Dermis microvascular lymphatic vessel endothelial cell (primary cell): ENCODE data around the gene SPRY1. TPM values are rescaled to one million over a fixed set of nuclear protein-coding genes. Genes with fewer than 3 reads are reported as not detected.
A peak's percentile ranks its signal among the peaks of the same experiment; 100 is the strongest.

ENCODE experiments used
- DNase-seq, 2 donors: peaks; one replicate each; pipeline versions ENCODE4 v3.0.0 to v3.0.0-alpha.2; 2010; ENCODE audit warnings: low read depth in 2 of 2
- total RNA-seq: library from RNA; depleted of rRNA; stranded (reverse); fragments of >200 nt; gene quantifications from 2 replicates; pipeline ENCODE4 v1.2.1, GENCODE V29; 2014

The SPRY1 gene
- total RNA-seq, 1 donor from 2014 or later, result 20.4 TPM

DNA sequence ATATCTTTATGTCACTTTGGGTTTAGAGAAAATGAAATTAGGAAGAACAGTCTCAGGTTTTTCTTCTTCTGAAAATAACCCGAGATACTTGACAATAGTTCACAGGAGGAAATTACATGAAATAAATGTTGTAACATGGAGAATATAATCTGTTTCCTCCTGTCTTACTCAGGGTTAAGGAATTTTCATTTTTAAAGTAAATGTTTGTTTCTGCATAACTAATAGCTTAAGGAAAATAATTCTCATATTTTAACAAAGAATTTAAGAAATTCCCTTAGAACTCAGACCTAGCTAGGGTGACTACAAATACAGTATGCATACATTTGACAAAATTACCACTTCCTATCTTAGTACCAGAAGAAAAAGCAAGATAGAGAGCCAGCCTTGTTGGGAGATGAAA is 17.2 kb upstream of the SPRY1 start:
- DNase-seq, result no peak

DNA sequence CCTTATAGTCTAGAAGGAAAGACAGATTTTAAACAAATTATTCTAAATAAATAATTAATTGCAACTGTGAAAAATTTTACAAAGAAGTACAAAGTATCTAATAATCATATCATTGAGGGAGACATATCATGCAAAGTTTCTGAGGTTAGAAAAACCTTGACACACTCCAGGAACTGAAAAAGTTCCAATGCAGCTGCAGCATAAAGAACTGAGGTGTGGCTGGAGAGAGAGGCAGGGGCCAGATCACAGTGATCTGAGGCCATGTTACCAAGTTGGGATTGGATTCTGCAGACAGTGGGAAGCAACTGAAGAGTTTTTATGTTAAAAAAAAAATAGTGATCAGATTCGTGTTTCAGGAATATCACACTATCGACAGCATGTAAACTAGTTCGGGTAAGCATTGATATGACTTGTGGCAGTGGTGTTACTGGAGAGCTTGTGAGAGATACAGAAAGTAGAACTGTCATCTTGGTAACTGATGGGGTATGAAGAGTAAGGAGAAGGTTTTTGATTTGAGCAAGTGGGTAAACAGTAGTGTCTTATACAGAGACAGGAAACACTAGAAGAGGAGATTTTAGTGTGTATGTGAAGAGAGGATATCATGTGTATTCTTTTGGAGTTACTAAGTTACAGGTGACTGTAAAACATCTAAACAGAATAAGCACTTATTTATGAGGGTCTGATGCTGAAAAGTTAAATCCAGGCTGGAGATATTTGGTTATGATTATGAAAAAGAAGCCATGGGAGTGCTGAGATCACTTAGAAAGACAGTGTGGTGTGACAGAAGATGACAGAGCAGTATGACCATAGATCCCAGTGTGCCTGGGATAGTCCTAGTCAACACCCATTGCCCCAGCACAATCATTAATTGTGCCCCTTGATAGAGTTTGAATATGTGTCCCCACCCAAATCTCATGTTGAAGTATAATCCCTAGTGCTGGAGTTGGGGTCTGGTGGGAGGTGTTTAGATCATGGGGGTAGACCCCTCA is 15.6 kb upstream of the SPRY1 start:
- no peak for DNase-seq

DNA sequence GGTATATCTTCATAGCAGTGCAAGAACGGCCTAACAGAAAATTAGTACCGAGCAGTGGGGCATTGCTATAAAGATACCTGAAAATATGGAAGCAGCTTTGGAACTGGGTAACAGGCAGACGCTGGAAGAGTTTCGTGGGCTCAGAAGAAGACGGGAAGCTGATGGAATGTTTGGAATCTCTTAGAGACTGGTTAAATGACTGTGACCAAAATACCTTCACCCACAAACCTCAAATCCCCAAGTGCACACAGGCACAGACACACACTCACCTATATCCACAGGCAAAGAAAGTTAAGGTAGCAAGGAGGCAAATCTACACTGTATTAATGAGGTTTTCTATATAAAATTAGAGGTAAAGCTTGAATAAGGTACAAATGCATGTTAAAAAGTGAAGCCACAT is 14.6 kb upstream of the SPRY1 start:
- DNase-seq, result no peak

DNA sequence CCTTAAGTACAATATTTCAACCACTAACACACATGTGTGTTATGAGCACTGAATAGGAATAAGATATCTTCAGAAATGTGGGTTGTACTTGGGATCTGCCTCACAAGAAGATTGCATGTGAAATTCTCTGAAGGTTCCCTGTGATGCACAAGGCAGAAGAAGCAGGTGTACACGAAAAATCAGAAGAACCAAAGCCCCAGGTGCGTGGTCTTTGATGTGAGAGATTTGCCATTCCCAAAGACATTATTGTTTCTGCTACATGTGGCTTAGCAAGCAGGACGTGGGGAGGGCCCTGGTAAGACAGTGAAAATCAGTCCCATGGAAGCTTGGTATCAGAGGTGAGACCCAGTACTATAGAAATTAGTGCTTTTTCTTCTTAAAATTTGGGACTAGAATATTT is 13.0 kb upstream of the SPRY1 start:
- DNase-seq, result no peak

DNA sequence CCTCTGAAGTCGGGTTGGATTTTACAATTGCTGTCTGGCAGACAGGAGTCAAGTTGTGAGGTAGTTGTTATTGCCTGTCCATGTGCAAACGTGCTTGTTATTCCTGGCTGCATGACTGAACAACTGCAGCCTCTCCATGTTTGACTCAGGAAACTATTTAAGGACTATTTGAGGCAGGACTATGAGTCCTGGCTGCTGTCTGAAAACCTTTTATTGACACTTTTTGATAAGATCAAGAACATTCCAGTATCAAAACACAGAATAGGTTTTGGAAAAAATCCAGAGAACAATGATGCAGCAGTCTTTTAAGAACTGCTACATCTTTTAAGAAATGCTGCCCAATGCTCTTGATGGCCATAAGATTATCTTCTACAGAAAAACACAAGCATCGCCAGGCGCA is 10.0 kb upstream of the SPRY1 start:
- DNase-seq, result peak; percentile 56 to 97

DNA sequence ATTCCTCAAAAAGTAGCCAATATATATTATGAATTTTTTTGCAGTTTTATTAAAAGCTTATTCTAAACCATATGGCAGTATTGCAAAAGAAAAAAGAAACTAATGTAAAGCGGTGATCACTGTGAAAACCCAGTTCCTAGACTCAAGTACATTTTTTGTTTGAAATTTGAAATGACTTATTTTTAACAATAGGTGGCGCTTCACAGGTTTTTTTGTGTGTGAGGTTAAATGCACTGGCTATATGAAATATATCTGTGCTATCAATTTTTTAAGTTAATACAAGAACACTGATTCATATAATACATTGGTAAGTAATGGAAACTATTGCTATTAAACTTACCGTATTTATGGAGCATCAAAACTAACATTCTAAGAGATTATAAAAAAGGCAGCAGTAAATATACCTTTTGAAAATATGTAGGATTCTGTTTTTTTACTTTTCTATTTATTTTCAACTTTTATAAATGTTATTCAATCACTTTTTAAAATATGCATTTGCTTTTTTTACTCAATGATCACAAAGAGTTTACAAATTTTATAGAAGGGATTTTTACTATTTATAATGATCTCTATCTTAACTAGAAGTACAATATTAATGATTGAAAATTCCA is 5.6 kb upstream of the SPRY1 start:
- DNase-seq, result peak in 1 of 2 donors; percentile 35

DNA sequence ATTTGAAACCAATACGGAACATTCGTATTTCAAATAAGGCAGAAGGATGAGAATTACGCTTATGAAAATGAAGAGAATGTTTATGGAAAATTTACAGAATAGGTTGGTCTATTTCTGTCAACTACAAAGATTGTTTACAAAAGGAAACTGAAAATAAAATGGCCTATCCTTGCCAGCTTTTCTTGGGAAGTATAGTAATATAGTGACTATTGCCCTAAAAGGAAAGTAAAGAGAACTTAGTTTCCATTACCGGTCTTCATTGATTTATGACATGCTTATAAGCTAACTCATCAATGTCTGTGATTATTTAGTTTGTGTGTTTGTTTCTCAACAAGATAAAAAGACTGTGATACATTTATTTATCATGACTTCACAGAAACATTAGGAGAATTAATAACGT is 2.9 kb upstream of the SPRY1 start:
- peak; percentile 56 to 70 for DNase-seq

DNA sequence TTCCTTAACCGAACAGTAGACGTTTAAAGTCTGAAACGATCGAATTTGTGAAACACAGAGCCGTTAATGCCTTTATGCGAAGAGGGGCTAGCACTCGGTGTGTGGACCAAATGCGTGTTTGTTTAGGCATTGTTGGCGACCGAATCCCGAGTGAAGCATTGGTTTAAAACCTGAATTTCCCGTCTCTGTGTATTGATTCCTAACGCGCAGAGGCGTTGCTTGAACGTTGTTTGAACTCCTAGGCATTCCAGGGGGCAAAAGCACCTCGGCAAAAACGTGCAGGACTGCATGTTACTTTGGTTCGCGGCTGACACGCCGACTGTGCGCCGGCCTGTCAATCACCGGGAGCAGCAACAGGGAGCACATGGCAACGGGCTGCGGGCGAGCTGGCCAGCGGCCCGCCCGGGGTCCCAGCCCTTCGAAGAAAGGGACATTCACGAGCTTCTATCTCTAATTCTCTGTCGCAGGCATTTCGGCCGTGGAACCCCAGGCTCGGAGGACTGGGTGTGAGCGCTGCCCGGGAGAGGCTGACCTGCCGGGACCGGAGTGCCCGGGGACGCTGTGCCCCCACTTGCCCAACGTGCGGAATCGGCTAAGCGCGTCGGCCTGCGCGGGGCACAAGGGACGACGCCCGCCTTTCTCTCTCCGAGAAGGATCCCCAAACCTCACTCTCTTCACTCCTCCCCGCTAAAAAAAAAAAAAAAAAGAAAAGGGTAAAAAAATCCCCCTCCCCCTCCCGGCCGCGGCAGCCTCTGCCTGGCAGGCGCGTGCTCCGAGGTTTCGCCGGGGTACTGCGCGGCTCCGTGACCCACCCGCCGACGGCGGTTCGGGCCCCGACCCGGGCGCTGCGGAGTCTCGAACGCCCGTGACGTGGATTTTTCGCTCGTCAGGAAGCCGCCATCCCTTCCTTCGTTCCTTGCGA is 810 bp downstream of the SPRY1 start:
- DNase-seq, result peak in 1 of 2 donors; percentile 72

DNA sequence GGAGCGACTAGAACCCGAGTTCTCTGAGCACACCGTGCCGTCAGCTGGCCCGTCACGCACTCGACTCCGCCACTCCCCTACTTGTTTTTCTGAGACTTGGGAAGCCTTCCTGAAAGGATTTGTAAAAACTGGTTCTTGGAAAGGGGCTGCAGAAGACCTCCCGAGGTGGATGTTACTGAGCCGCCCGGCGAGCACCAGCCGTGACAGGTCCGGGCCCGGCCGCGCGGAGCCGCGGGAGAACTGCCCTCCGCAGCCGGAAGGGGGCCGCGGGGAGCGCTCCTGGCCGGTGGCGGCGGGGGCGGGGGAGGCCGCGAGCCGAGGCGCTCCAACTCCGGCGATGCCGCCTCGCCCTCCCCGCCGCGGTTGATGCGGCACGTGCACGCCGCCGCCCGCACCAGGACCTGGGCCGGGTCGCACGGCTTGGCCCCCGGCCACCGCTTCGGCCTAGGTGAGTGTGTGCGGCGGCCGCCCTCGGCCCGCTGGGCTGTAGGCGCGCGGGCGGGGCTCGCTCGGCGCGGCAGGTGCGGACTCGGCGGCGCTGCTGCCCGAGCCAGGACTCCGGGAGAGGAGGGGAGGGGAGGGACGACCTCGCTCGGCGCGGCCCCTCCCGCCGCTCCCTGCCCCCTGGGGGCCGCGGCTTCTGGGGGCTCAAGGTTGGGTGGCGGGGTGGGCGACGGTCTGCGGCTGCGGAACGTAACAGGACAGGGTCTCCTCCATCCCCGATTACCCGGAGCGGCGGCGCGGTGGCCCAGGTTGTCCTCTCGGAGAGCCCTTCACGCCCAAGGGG is 1.7 kb downstream of the SPRY1 start:
- DNase-seq, result peak in 1 of 2 donors; percentile 64

DNA sequence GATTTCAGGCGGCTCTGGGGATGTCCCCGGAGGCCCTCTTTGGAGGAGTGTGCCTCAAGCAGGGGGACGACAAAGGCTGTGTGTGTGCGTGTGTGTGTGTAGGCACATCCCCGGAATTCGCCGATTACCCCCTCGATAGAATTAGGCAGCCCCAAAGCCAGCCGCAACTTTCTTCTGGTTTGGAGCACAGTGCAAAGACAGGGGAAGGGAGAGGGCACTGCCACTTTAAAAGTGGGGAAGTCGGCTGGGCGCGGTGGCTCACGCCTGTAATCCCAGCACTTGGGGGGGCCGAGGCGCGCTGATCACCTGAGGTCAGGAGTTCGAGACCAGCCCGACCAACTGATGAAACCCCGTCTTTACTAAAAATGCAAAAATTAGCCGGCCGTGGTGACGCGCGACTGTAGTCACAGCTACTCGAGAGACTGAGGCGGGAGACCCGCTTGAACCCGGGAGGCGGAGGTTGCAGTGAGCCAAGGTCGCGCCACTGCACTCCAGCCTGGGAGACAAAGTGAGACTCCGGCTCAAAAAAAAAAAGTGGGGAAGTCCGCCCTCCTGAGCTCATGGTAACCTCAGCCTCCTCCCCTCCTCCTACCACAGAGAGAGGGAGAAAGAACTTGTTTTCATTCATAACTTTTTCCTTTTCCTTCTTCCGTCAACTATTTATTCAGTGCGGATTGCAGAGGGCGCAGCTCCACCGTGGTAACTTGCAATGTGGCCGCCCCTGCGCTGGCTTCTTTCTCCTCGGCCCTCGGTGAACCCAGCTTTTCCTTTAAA is 2.4 kb downstream of the SPRY1 start:
- DNase-seq, result peak; percentile 80 to 84

DNA sequence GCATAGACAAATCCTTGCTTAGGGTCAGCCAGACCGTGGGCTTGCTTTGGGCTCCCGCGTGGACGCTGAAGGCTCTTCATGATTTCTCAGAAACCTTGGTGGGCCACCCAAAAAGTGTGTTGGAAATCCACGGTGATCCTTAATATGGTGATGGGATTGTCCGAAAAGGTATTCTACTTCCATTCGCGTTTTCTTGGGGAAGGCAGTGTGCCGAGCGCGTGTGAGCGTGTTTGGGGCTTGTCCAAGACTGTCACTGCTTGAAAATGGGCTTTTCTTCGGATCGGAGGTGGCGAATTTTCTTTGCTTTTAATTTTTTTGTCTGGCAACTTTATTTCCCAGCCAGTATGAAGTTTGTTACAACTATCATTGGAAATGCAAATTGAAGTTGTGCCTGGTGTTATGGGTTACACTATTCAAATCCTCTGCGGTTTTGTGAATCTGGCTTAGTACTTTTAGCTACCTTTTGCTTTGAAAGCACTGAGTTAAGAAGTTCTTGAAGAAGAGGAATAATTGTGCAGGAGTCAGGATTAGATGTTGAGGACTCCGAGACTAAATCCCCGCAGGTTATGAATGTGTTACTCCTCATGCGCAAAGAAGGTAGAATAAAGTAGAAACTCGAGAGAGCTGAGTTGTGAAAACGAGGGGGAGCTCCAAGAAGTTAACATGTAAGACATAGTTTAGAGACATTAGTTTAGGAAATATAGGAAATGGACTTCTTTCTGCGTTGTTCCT is 3.2 kb downstream of the SPRY1 start:
- DNase-seq, result no peak

DNA sequence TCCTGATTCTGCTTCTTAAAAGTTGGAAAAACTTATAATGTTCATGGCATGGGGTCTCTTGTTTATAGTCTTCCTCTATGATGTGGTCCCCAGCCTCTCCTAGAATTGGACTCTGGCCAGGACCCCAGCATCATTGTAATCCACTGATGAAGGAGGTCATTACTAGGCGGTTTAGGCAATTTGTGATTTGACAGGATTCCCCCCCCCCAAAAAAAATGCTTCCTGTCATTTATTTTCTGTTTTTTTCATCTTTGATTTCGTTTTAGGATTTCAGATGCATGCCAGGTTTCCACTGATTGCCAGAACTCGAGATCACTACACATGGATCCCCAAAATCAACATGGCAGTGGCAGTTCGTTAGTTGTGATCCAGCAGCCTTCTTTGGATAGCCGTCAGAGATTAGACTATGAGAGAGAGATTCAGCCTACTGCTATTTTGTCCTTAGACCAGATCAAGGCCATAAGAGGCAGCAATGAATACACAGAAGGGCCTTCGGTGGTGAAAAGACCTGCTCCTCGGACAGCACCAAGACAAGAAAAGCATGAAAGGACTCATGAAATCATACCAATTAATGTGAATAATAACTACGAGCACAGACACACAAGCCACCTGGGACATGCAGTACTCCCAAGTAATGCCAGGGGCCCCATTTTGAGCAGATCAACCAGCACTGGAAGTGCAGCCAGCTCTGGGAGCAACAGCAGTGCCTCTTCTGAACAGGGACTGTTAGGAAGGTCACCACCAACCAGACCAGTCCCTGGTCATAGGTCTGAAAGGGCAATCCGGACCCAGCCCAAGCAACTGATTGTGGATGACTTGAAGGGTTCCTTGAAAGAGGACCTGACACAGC is 4.9 kb downstream of the SPRY1 start:
- no peak for DNase-seq

DNA sequence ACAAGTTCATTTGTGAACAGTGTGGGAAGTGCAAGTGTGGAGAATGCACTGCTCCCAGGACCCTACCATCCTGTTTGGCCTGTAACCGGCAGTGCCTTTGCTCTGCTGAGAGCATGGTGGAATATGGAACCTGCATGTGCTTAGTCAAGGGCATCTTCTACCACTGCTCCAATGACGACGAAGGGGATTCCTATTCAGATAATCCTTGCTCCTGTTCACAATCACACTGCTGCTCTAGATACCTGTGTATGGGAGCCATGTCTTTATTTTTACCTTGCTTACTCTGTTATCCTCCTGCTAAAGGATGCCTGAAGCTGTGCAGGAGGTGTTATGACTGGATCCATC is 5.5 kb downstream of the SPRY1 start:
- DNase-seq, result no peak

DNA sequence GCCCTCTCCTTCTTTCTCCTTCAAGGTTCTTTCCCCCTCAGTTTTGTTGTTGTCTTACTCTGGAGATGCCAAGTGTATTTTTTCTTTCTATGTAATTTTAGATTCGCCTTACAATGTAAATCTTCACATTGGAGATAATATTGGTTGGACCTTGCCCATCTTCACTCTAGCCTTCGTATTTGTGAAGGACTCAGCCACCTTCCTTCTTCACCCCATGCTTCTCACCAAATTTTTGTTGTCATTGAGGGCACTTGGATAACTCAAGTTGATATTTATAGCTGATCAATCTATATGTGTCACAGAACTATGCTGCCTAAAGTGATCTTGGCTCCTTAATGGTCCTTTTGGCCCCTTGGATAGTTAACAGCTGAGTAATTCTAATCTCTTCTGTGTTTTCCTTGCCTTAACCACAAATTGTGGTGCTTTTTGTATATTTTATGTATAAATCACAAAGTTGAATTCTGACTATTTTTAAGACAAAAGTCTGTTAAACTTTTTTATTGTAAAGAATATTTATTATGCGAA is 6.5 kb downstream of the SPRY1 start:
- no peak for DNase-seq

DNA sequence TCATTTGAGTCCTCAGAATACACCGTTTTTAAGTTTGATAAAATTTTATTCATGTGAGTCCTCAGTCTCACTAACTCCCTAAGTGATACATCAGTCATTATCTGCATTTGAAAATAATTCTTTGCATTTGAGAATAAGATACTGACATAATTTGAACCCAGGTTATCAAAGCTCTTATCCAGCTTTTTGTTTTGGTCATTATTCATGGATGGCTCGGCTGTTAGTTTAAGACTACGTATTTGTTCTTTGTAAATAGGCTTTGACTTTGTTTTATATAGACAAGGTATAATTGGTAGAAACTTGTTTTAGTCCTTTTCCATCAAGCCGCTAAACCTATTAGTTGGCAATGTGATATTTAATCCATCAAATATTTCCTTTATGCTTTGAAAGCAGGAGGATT is 7.9 kb downstream of the SPRY1 start:
- no peak for DNase-seq

DNA sequence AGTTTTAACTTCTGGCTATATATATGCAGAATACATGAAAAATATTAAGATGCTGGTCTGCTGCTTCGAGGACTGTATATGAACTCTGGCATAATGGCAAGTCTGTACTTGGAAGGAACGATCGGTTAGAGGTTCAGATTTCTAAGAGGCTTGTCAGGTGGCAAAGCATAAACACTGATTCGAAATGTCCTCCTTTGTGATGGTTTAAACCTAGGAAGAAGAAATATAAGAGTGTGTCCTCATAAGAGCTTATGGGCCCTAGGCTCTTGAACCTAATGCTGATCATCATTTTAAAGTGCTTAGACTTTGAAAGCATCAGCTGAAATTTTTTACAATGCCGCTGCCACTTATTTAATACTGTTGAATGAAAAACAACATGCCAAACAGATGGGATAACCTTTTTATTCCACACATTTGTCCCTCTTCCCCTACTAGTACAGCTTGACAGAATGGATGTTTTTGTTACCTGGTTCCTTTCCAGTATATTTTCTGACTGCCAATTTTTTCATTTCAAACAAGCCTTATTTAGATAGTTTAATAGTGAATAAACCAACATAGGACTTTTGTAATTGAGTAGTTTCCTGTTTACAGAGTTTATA is 8.8 kb downstream of the SPRY1 start:
- no peak for DNase-seq

DNA sequence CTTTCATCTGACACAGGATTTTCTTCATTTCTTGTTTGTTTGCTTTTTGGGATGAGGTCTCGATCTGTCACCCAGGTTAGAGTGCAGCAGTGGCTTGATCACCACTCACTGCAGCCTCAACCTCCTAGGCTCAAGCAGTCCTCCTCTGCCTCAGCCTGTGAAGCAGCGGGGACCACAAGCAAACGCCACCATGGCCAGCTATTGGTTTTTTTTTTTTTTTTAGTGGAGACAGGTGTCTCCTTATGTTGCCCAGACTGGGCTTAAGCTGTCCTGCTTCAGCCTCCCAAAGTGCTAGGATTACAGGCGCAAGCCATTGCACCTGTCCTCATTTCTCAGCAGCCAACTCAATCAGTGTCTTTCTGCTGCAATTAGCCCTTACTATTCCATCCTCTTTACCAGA is 10.3 kb downstream of the SPRY1 start:
- no peak for DNase-seq

DNA sequence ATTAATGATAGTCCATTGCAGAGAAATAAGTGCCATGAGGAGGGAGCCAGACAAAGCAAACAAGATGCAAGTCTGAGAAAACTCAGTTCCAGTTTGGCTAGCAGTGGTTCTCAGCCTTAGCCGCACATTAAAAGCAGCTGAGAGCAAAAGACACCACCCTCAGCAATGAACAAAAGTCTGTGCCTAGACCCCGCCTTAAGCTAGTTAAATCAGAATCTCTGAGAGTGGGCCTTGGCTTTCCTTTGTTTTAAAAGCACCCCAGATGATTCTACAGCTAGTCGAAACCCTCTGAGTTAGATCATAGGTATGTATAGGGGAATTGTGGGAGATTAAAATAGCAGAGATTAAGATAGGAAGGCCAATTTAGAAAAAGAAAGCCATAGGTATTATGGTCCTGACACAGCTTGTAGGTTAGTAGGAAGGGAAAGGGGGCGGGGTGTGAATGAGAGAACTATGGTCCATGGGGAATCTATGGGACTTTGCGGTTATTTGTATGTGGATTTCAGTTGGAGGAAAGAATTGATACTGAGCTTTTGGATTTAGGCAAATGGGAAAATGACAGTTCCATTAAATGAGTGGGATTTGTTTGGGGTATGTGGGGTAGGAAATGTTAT is 12.0 kb downstream of the SPRY1 start:
- DNase-seq, result no peak
